AG04449 (cell line): ENCODE data around the gene YES1.

ENCODE experiments used
- CTCF ChIA-PET: fragments of 350-600 bp; formaldehyde crosslinking; extraction: SDS; loops from one replicate; lab custom pipeline; 2021; ENCODE audit warnings: antibody characterized with exemption; lab: Yijun Ruan, JAX
- POLR2A ChIA-PET: fragments of 400-600, 350-600 bp; formaldehyde crosslinking; extraction: SDS; loops from one replicate; lab custom pipeline; 2020; ENCODE audit warnings: antibody characterized with exemption, inconsistent platforms; lab: Yijun Ruan, JAX
- DNase-seq: peaks from one replicate; pipeline ENCODE4 v3.0.0-alpha.2; 2010; ENCODE audit warnings: low read depth, low spot score
- H3K4me3 ChIP-seq: 2 replicates; pipeline ENCODE4 v1.5.1; 2011; ENCODE audit warnings: low read depth, mild to moderate bottlenecking, control low read depth, low read length
- TF ChIP-seq, protein P1 (sequence below): IDR thresholded peaks from one replicate; pipeline ENCODE4 v1.5.1; 2011; ENCODE audit warnings: mild to moderate bottlenecking, moderate library complexity, low read length, control low read depth, inconsistent platforms; ENCODE audit not compliant: insufficient read depth; ENCODE audit errors: missing control alignments

Gene YES1

GRCh38 chr18:697800-698199 is 114.2 kb downstream of the YES1 start:
- ChIA-PET CTCF (no interaction called here), POLR2A (no interaction called here)
- DNase-seq: no peak
- TF ChIP-seq, protein P1, sequence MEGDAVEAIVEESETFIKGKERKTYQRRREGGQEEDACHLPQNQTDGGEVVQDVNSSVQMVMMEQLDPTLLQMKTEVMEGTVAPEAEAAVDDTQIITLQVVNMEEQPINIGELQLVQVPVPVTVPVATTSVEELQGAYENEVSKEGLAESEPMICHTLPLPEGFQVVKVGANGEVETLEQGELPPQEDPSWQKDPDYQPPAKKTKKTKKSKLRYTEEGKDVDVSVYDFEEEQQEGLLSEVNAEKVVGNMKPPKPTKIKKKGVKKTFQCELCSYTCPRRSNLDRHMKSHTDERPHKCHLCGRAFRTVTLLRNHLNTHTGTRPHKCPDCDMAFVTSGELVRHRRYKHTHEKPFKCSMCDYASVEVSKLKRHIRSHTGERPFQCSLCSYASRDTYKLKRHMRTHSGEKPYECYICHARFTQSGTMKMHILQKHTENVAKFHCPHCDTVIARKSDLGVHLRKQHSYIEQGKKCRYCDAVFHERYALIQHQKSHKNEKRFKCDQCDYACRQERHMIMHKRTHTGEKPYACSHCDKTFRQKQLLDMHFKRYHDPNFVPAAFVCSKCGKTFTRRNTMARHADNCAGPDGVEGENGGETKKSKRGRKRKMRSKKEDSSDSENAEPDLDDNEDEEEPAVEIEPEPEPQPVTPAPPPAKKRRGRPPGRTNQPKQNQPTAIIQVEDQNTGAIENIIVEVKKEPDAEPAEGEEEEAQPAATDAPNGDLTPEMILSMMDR: no peak
- no peak overlapping the region for H3K4me3 ChIP-seq

GRCh38 chr18:697012-697411 is 115.0 kb downstream of the YES1 start:
- TF ChIP-seq, protein P1: no peak
- no peak overlapping the region for H3K4me3 ChIP-seq
- ChIA-PET POLR2A (no interaction called here), CTCF (interaction anchor here (0.9 kb wide), 1 partner anchor 134 kb away, joined by 3 read pairs; no protein-coding TSS in a partner anchor)
- DNase-seq: no peak

- no peak overlapping the region for H3K4me3 ChIP-seq
- CTCF ChIA-PET: interaction anchor here (1.0 kb wide), 1 partner anchor 70 kb away, joined by 5 read pairs; no protein-coding TSS in a partner anchor
- POLR2A ChIA-PET: no interaction called here
- TF ChIP-seq, protein P1: no peak
- no peak for DNase-seq
Observed at GRCh38 chr18:693466-694187, 118.4 kb downstream of the YES1 start.

- TF ChIP-seq, protein P1: no peak
- DNase-seq: no peak
- ChIA-PET CTCF (interaction anchor here (1.0 kb wide), 2 partner anchors 69 to 138 kb away, joined by 3 to 5 read pairs; no protein-coding TSS in a partner anchor), POLR2A (no interaction called here)
- H3K4me3 ChIP-seq: no peak overlapping the region
Observed at GRCh38 chr18:692824-693223, 119.2 kb downstream of the YES1 start.

- CTCF ChIA-PET: interaction anchor here (0.7 kb wide), 2 partner anchors 142 to 480 kb away, joined by 3 to 4 read pairs; no protein-coding TSS in a partner anchor
Observed at GRCh38 chr18:688323-688722, 123.7 kb downstream of the YES1 start.

More at GRCh38 chr18:688323-688722, 123.7 kb downstream of the YES1 start:
- TF ChIP-seq, protein P1: no peak
- no peak overlapping the region for H3K4me3 ChIP-seq
- POLR2A ChIA-PET: no interaction called here
- no peak for DNase-seq
